HEK293 (cell line): ENCODE data around the gene FKBP9.

Source experiments
- CTCF ChIA-PET: fragments of 350-600 bp; formaldehyde crosslinking; extraction: SDS; loops from one replicate; lab custom pipeline; 2021; ENCODE audit warnings: antibody characterized with exemption; lab: Yijun Ruan, JAX
- POLR2A ChIA-PET: fragments of 300-600 bp; formaldehyde crosslinking; extraction: SDS; loops from one replicate; lab custom pipeline; 2020; ENCODE audit warnings: antibody characterized with exemption, inconsistent platforms; lab: Yijun Ruan, JAX
- H3K27ac ChIP-seq: fragments of 200-500 bp; sonication (Bioruptor generic); 2 replicates; pipeline ENCODE4 v1.5.1; 2014; ENCODE audit warnings: low read depth, low read length, control low read depth, inconsistent platforms; ENCODE audit errors: extremely low read depth
- H3K36me3 ChIP-seq, 2 experiments: fragments of 200-500 bp in 1 of 2; sonication (Bioruptor generic) in 1 of 2; 1 replicate in 1 of 2; 2 replicates in 1 of 2; pipeline ENCODE4 v1.5.1; 2014 to 2017; ENCODE audit warnings: inconsistent platforms in 2 of 2, low read length in 2 of 2; ENCODE audit not compliant: control insufficient read depth in 2 of 2, insufficient read depth in 1 of 2
- H3K4me1 ChIP-seq: fragments of 200-500 bp; sonication (Bioruptor generic); 2 replicates; pipeline ENCODE4 v1.5.1; 2014; ENCODE audit warnings: mild to moderate bottlenecking, low read length, inconsistent platforms; ENCODE audit not compliant: control insufficient read depth, insufficient read depth
- H3K4me3 ChIP-seq: 2 replicates; pipeline ENCODE4 v1.5.1; 2011; ENCODE audit warnings: low read depth, mild to moderate bottlenecking, control low read depth, low read length, moderate library complexity
- H3K9me3 ChIP-seq: fragments of 200-500 bp; sonication (Bioruptor generic); 2 replicates; pipeline ENCODE4 v1.5.1; 2014; ENCODE audit warnings: low read depth, low read length, inconsistent platforms; ENCODE audit not compliant: control insufficient read depth, insufficient read depth
- ATF2 ChIP-seq: fragments of 450-650 bp; formaldehyde crosslinking; IDR thresholded peaks from 2 replicates; pipeline ENCODE4 v1.5.1; 2016; ENCODE audit warnings: missing biosample characterization, missing genetic modification characterization, low read depth
- HOXC10 ChIP-seq: sonication (generic); formaldehyde crosslinking; IDR thresholded peaks from 2 replicates; pipeline ENCODE4 v1.8.1; 2023; ENCODE audit warnings: mild to moderate bottlenecking, missing genetic modification reagents
- KLF8 ChIP-seq: fragments of 450-650 bp; formaldehyde crosslinking; IDR thresholded peaks from 2 replicates; pipeline ENCODE4 v1.5.1; 2016; ENCODE audit warnings: missing biosample characterization, missing genetic modification characterization
- KLF9 ChIP-seq: fragments of 450-650 bp; formaldehyde crosslinking; IDR thresholded peaks from 2 replicates; pipeline ENCODE4 v1.5.1; 2016; ENCODE audit warnings: missing biosample characterization, missing genetic modification characterization, low read depth
- PRDM6 ChIP-seq: fragments of 450-650 bp; formaldehyde crosslinking; IDR thresholded peaks from 2 replicates; pipeline ENCODE4 v1.5.1; 2017; ENCODE audit warnings: missing biosample characterization, missing genetic modification characterization
- SALL2 ChIP-seq: fragments of 450-650 bp; formaldehyde crosslinking; IDR thresholded peaks from 2 replicates; pipeline ENCODE4 v1.5.0; 2017; ENCODE audit warnings: missing biosample characterization, mild to moderate bottlenecking, missing genetic modification characterization, borderline replicate concordance
- SCRT1 ChIP-seq: fragments of 450-650 bp; formaldehyde crosslinking; IDR thresholded peaks from 2 replicates; pipeline ENCODE4 v1.5.1; 2016; ENCODE audit warnings: missing biosample characterization, missing genetic modification characterization, borderline replicate concordance
- SETDB1 ChIP-seq: IDR thresholded peaks from one replicate; pipeline ENCODE4 v1.6.1; 2017; ENCODE audit warnings: mild to moderate bottlenecking, low read length, moderate library complexity, mixed read lengths; ENCODE audit not compliant: insufficient read length
- SP7 ChIP-seq: fragments of 450-650 bp; formaldehyde crosslinking; IDR thresholded peaks from 2 replicates; pipeline ENCODE4 v1.5.1; 2016; ENCODE audit warnings: missing biosample characterization, missing genetic modification characterization
- ZBTB1 ChIP-seq: fragments of 450-650 bp; formaldehyde crosslinking; IDR thresholded peaks from 2 replicates; pipeline ENCODE4 v1.5.1; 2016; ENCODE audit warnings: missing biosample characterization, missing genetic modification characterization
- ZIC2 ChIP-seq: fragments of 450-650 bp; formaldehyde crosslinking; IDR thresholded peaks from 2 replicates; pipeline ENCODE4 v1.5.1; 2016; ENCODE audit warnings: missing biosample characterization, missing genetic modification characterization
- ZNF121 ChIP-seq: fragments of 450-650 bp; formaldehyde crosslinking; IDR thresholded peaks from 2 replicates; pipeline ENCODE4 v1.5.1; 2016; ENCODE audit warnings: missing biosample characterization, missing genetic modification characterization
- ZNF157 ChIP-seq: fragments of 450-650 bp; formaldehyde crosslinking; IDR thresholded peaks from 2 replicates; pipeline ENCODE4 v1.5.1; 2016; ENCODE audit warnings: missing biosample characterization, missing genetic modification characterization
- ZNF24 ChIP-seq: fragments of 450-650 bp; formaldehyde crosslinking; IDR thresholded peaks from 2 replicates; pipeline ENCODE4 v1.5.1; 2016; ENCODE audit warnings: missing biosample characterization, missing genetic modification characterization
- ZNF248 ChIP-seq: fragments of 450-650 bp; formaldehyde crosslinking; IDR thresholded peaks from 2 replicates; pipeline ENCODE4 v1.5.1; 2017; ENCODE audit warnings: missing biosample characterization, missing genetic modification characterization
- ZNF335 ChIP-seq: fragments of 450-650 bp; formaldehyde crosslinking; conservative IDR thresholded peaks from 2 replicates; pipeline ENCODE4 v1.5.1; 2016; ENCODE audit warnings: missing biosample characterization, missing genetic modification characterization
- ZNF366 ChIP-seq: fragments of 450-650 bp; formaldehyde crosslinking; conservative IDR thresholded peaks from 2 replicates; pipeline ENCODE4 v1.5.1; 2016; ENCODE audit warnings: missing biosample characterization, missing genetic modification characterization
- ZNF37A ChIP-seq: fragments of 450-650 bp; IDR thresholded peaks from 2 replicates; pipeline ENCODE4 v1.5.1; 2018; ENCODE audit warnings: missing biosample characterization, missing genetic modification characterization
- ZNF449 ChIP-seq: fragments of 450-650 bp; formaldehyde crosslinking; IDR thresholded peaks from 2 replicates; pipeline ENCODE4 v1.5.1; 2017; ENCODE audit warnings: missing biosample characterization, mild to moderate bottlenecking, missing genetic modification characterization, moderate library complexity
- ZNF48 ChIP-seq: fragments of 450-650 bp; formaldehyde crosslinking; IDR thresholded peaks from 2 replicates; pipeline ENCODE4 v1.5.1; 2016; ENCODE audit warnings: missing biosample characterization, missing genetic modification characterization
- ZNF585B ChIP-seq: fragments of 450-650 bp; formaldehyde crosslinking; IDR thresholded peaks from 2 replicates; pipeline ENCODE4 v1.5.1; 2016; ENCODE audit warnings: missing biosample characterization, missing genetic modification characterization
- ZNF654 ChIP-seq: fragments of 450-650 bp; formaldehyde crosslinking; IDR thresholded peaks from 2 replicates; pipeline ENCODE4 v1.5.1; 2016; ENCODE audit warnings: low read depth, missing biosample characterization, missing genetic modification characterization
- ZNF76 ChIP-seq: fragments of 450-650 bp; formaldehyde crosslinking; IDR thresholded peaks from 2 replicates; pipeline ENCODE4; 2016; ENCODE audit warnings: low read depth, missing biosample characterization, missing genetic modification characterization, borderline replicate concordance
- ZNF830 ChIP-seq: fragments of 450-650 bp; IDR thresholded peaks from 2 replicates; pipeline ENCODE4 v1.5.0; 2018; ENCODE audit warnings: missing biosample characterization, missing genetic modification characterization, low read depth, mild to moderate bottlenecking, moderate library complexity
- ZSCAN16 ChIP-seq: fragments of 450-650 bp; formaldehyde crosslinking; IDR thresholded peaks from 2 replicates; pipeline ENCODE4 v1.5.1; 2016; ENCODE audit warnings: missing biosample characterization, missing genetic modification characterization
- ZSCAN23 ChIP-seq: fragments of 450-650 bp; formaldehyde crosslinking; IDR thresholded peaks from 2 replicates; pipeline ENCODE4 v1.5.1; 2016; ENCODE audit warnings: missing biosample characterization, missing genetic modification characterization
- ZSCAN30 ChIP-seq: fragments of 450-650 bp; IDR thresholded peaks from 2 replicates; pipeline ENCODE4 v1.5.1; 2018; ENCODE audit warnings: missing biosample characterization, mild to moderate bottlenecking, missing genetic modification characterization, moderate library complexity

Gene FKBP9

GRCh38 chr7:33048257-33048656, 91.0 kb downstream of the FKBP9 start:
- ChIA-PET POLR2A (no interaction called here), CTCF (interaction anchor here (0.7 to 2.8 kb wide), 2 partner anchors 202 to 248 kb away, joined by 3 to 13 read pairs; no protein-coding TSS in a partner anchor)
- Histone ChIP-seq H3K4me3 (no peak overlapping the region), H3K4me1 (peaks cover 19% of the 10 kb centered on the region), H3K36me3 (no peaks in the 10 kb centered on the region; a peak in 1 of 3 replicates), H3K27ac (no peak overlapping the region), H3K9me3 (no peaks in the 10 kb centered on the region)
- TF ChIP-seq SETDB1 (no peak), ZBTB1 (no peak), ZNF24 (tag by site-specific recombination) (no peak), ZNF654 (no peak), SCRT1 (no peak), ZSCAN16 (tag by site-specific recombination) (no peak), ZNF585B (no peak), ZSCAN30 (tag by site-specific recombination) (no peak), ZNF76 (tag by site-specific recombination) (no peak), HOXC10 (CRISPR knock-in tag) (no peak)

GRCh38 chr7:33048704-33049103, 91.5 kb downstream of the FKBP9 start:
- CTCF ChIA-PET = interaction anchor here (0.7 to 2.8 kb wide), 3 partner anchors 29 to 248 kb away, joined by 3 to 13 read pairs (median 3); no protein-coding TSS in a partner anchor
- POLR2A ChIA-PET = no interaction called here
- Histone ChIP-seq H3K36me3 (no peaks in the 10 kb centered on the region; a peak in 1 of 3 replicates), H3K9me3 (no peaks in the 10 kb centered on the region), H3K4me3 (no peak overlapping the region), H3K27ac (no peak overlapping the region), H3K4me1 (peaks cover 18% of the 10 kb centered on the region)
- peak; percentile 60 for TF ChIP-seq ATF2 (tag by site-specific recombination)
- TF ChIP-seq ZNF48 = no peak
- TF ChIP-seq ZSCAN23 (tag by site-specific recombination) = no peak
- TF ChIP-seq KLF8 (tag by site-specific recombination) = no peak
- no peak for TF ChIP-seq SP7 (tag by site-specific recombination)
- no peak for TF ChIP-seq ZNF157 (tag by site-specific recombination)
- no peak for TF ChIP-seq ZNF335

GRCh38 chr7:33050535-33051318, 93.5 kb downstream of the FKBP9 start:
- no peaks in the 10 kb centered on the region for H3K9me3 ChIP-seq
- ChIA-PET POLR2A (no interaction called here), CTCF (interaction anchor here (0.6 to 1.0 kb wide), 2 partner anchors 11 to 87 kb away, joined by 3 to 4 read pairs; no protein-coding TSS in a partner anchor)
- TF ChIP-seq PRDM6 (tag by site-specific recombination) (peak; percentile 58), KLF9 (no peak), ZNF37A (no peak), ZNF248 (no peak), SALL2 (tag by site-specific recombination) (no peak), ZNF654 (peak; percentile 63), ZIC2 (tag by site-specific recombination) (no peak), ZBTB1 (no peak), ZNF449 (tag by site-specific recombination) (no peak), ZNF121 (tag by site-specific recombination) (peak; percentile 89), ZNF366 (tag by site-specific recombination) (0 out of 2 replicates have a peak, but pooled peaks have one; percentile 17), ZNF830 (tag by site-specific recombination) (no peak)
- H3K4me1 ChIP-seq = peaks cover 9% of the 10 kb centered on the region
- no peak overlapping the region for H3K4me3 ChIP-seq
- no peak overlapping the region for H3K27ac ChIP-seq
- no peaks in the 10 kb centered on the region; a peak in 1 of 3 replicates for H3K36me3 ChIP-seq
